ENCODE data around the gene SDHA. TPM values are rescaled to one million over a fixed set of nuclear protein-coding genes. Genes with fewer than 3 reads are reported as not detected.

SDHA gene
- total and polyA plus RNA-seq, 2 of the 8 experiments (the other 6 are each of a cell fraction or from before 2014, with no cell fraction given) = 59.7 to 87.3 TPM

- TF ChIP-seq CHD7 (IDR thresholded peaks at IDR 0.05; ENCODE audit: insufficient replicate concordance, low read length) (no peak), POLR2AphosphoS5 (IDR thresholded peaks at IDR 0.05; ENCODE audit: low read depth, low read length) (no peak), KDM4A (IDR thresholded peaks at IDR 0.05; ENCODE audit: low read depth, low read length, severe bottlenecking) (no peak), POU5F1 (IDR thresholded peaks at IDR 0.05; ENCODE audit: low read depth, low read length) (no peak), TAF7 (optimal IDR thresholded peaks at IDR 0.05; ENCODE audit: borderline replicate concordance, low read depth, low read length) (no peak)
These were observed 32.7 kb upstream of the SDHA start (continued) for GRCh38 chr5:185095-186070.
